NCI-H187 treated with DMSO at 0.1 percent for 48 hours (cell line): ENCODE measurements around the gene CBL.
A peak's percentile ranks its signal among the peaks of the same experiment; 100 is the strongest.
"Not testable (repeated sequence)": the region's sequence is repeated elsewhere in the genome, so short reads cannot be mapped to it uniquely, and the experiment has no call there.

ENCODE experiments used
- DNase-seq: peaks from one replicate; lab custom pipeline; 2025; lab: John Stamatoyannopoulos, UW

Gene CBL

GRCh38 chr11:119205574-119206510, at the start of gene CBL:
TSS of gene CBL (plus strand) at chr11:119206339. CDS start at chr11:119206418, 79 bp downstream.
- DNase-seq: peak; percentile 27

- DNase-seq: no peak
Observed at GRCh38 chr11:119156496-119156895, 49.6 kb upstream of the CBL start.

- no peak for DNase-seq
Observed at GRCh38 chr11:119157063-119157462, 49.1 kb upstream of the CBL start.

- no peak for DNase-seq
Observed at GRCh38 chr11:119158467-119158866, 47.7 kb upstream of the CBL start.

- no peak for DNase-seq
Observed at GRCh38 chr11:119160151-119160550, 46.0 kb upstream of the CBL start.

GRCh38 chr11:119161871-119162270, 44.3 kb upstream of the CBL start:
- no peak for DNase-seq

GRCh38 chr11:119166368-119167076, 39.6 kb upstream of the CBL start:
- no peak for DNase-seq

GRCh38 chr11:119167077-119167458, 39.1 kb upstream of the CBL start:
- DNase-seq: not testable (repeated sequence)

GRCh38 chr11:119167933-119168332, 38.2 kb upstream of the CBL start:
- no peak for DNase-seq

- peak; percentile 26 for DNase-seq
Observed at GRCh38 chr11:119168471-119169281, 37.5 kb upstream of the CBL start, which contains the start of gene NLRX1. TSS of gene NLRX1 (plus strand) at chr11:119168725. CDS start at chr11:119171404, 2,679 bp downstream.

GRCh38 chr11:119169282-119169719, 36.8 kb upstream of the CBL start:
- DNase-seq: no peak

GRCh38 chr11:119172513-119172912, 33.6 kb upstream of the CBL start:
- DNase-seq: no peak

- no peak for DNase-seq
Observed at GRCh38 chr11:119173453-119173852, 32.7 kb upstream of the CBL start.

GRCh38 chr11:119175493-119176077, 30.6 kb upstream of the CBL start:
- no peak for DNase-seq

GRCh38 chr11:119178166-119178680, 27.9 kb upstream of the CBL start:
- no peak for DNase-seq

- no peak for DNase-seq
Observed at GRCh38 chr11:119179342-119179741, 26.8 kb upstream of the CBL start.

GRCh38 chr11:119179983-119180382, 26.2 kb upstream of the CBL start:
- peak; percentile 67 for DNase-seq

- DNase-seq: no peak
Observed at GRCh38 chr11:119180729-119181676, 25.1 kb upstream of the CBL start.

- no peak for DNase-seq
Observed at GRCh38 chr11:119181677-119182412, 24.3 kb upstream of the CBL start.

GRCh38 chr11:119184399-119184798, 21.7 kb upstream of the CBL start:
- DNase-seq: not testable (repeated sequence)
